NB4 (cell line): Measurements from ENCODE around the gene USP48.

Experiments used
- MAX ChIP-seq: IDR thresholded peaks from 2 replicates; pipeline ENCODE4 v1.6.1; 2011; ENCODE audit warnings: low read depth, low read length
- POLR2A ChIP-seq: IDR thresholded peaks from 2 replicates; pipeline ENCODE4 v1.6.1; 2011; ENCODE audit warnings: mild to moderate bottlenecking; ENCODE audit not compliant: insufficient read length; ENCODE audit errors: extremely low read depth
- TF ChIP-seq, protein P1 (sequence below): IDR thresholded peaks from one replicate; pipeline ENCODE4 v1.5.1; 2012; ENCODE audit warnings: low read depth, low read length

GRCh38 chr1:21629971-21630370 is 153.0 kb downstream of the USP48 start:
- TF ChIP-seq, protein P1, sequence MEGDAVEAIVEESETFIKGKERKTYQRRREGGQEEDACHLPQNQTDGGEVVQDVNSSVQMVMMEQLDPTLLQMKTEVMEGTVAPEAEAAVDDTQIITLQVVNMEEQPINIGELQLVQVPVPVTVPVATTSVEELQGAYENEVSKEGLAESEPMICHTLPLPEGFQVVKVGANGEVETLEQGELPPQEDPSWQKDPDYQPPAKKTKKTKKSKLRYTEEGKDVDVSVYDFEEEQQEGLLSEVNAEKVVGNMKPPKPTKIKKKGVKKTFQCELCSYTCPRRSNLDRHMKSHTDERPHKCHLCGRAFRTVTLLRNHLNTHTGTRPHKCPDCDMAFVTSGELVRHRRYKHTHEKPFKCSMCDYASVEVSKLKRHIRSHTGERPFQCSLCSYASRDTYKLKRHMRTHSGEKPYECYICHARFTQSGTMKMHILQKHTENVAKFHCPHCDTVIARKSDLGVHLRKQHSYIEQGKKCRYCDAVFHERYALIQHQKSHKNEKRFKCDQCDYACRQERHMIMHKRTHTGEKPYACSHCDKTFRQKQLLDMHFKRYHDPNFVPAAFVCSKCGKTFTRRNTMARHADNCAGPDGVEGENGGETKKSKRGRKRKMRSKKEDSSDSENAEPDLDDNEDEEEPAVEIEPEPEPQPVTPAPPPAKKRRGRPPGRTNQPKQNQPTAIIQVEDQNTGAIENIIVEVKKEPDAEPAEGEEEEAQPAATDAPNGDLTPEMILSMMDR, result no peak
- no peak for TF ChIP-seq POLR2A
- no peak for TF ChIP-seq MAX
